Spinal cord (tissue), 10 donors: ENCODE data around the gene ONECUT3. TPM values are rescaled to one million over a fixed set of nuclear protein-coding genes. Genes with fewer than 3 reads are reported as not detected.

Source experiments
- DNase-seq, 6 donors: peaks; one replicate each; pipeline versions ENCODE4 v3.0.0 to v3.0.0-alpha.2; 2013 to 2015; ENCODE audit warnings: low spot score in 6 of 6, low read depth in 4 of 6
- H3K27ac ChIP-seq: one replicate; pipeline ENCODE4 v1.5.1; 2013; ENCODE audit warnings: low read depth, low read length, control low read depth
- H3K27me3 ChIP-seq: one replicate; pipeline ENCODE4 v1.6.1; 2013; ENCODE audit warnings: low read length; ENCODE audit not compliant: control insufficient read depth, insufficient read depth
- H3K36me3 ChIP-seq: one replicate; pipeline ENCODE4 v1.6.1; 2013; ENCODE audit warnings: low read length; ENCODE audit not compliant: control insufficient read depth, insufficient read depth
- H3K4me1 ChIP-seq: one replicate; pipeline ENCODE4 v1.6.1; 2013; ENCODE audit warnings: low read length; ENCODE audit not compliant: control insufficient read depth, insufficient read depth
- H3K4me3 ChIP-seq: one replicate; pipeline ENCODE4 v1.5.1; 2013; ENCODE audit warnings: low read depth, low read length, control low read depth
- H3K9me3 ChIP-seq: one replicate; pipeline ENCODE4 v1.6.1; 2013; ENCODE audit warnings: low read length; ENCODE audit not compliant: control insufficient read depth, insufficient read depth
- WGBS: methylation state at CpG from one replicate; pipeline ENCODE4 v1.1.5; 2013; ENCODE audit warnings: missing lambda C conversion rate; ENCODE audit not compliant: insufficient coverage; 5-methylcytosine and 5-hydroxymethylcytosine counted together
- polyA plus RNA-seq, 2 donors: library from polyadenylated mRNA; unstranded; fragments of 120-200 nt; gene quantifications; one replicate each; pipeline ENCODE4 v1.2.1, GENCODE V29; 2013; ENCODE audit not compliant: insufficient read length in 2 of 2
- total RNA-seq, 2 donors: library from RNA; depleted of rRNA in 1 of 2; stranded (reverse); fragments of 120-200 nt in 1 of 2; fragments of >200 nt in 1 of 2; gene quantifications; one replicate each; pipeline versions ENCODE4 v1.2.3 to v1.2.4, GENCODE V29; 2013 to 2014
- donor health status: healthy.

ONECUT3 gene
- total and polyA plus RNA-seq, 4 donors = 0.06 to 0.66 (median 0.62) TPM; not detected in 1

DNA sequence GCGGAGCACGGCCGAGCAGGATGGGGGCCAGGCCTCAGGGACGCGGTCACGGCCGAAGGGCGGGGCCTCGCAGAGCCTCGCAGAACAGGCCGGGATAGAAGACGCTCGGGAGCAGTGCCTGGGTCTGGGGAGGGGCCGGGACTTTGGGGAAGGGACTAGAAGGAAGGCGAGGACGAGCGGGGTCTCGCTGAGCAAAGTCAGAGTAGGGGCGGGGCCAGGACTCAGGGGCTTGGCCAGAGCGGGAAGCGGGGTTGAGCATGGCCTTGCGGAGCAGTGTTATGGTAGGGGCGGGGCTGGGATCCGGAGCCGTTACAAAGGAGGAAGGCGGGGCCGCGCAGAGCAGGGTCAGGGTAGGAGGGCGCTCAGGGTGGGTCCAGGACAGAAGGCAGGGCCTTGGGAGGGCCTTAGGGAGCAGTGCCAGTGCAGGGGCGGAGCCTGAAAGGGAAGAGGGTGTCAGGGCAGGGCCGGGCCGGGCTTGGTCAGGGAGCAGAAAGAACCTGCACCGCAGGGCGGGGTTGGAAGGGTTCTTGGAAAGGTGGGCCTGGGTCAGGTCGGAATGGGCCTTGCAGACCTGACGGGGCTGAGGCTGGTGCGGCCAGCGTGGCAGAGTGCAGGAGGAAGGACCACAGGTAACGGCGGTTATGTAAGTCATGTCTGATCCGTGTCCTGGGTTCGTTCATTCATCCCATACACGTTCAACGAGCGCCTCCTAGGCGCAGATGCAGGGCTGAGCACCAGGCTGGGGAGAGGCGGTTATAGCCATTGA, 59.3 kb downstream of the ONECUT3 start:
- Histone ChIP-seq H3K9me3 (no peaks in the 10 kb centered on the region), H3K4me1 (peaks cover 24% of the 10 kb centered on the region), H3K27me3 (no peaks in the 10 kb centered on the region), H3K27ac (peak overlapping the region; percentile 67), H3K36me3 (peaks cover 39% of the 10 kb centered on the region), H3K4me3 (peak overlapping the region; percentile 55)
- DNase-seq = peak; percentile 51 to 94 (median 58)
- WGBS = 0% methylated on average over 46 of the region's 47 CpGs

- H3K4me3 ChIP-seq = peak overlapping the region; percentile 55
- DNase-seq = no peak
- no peak overlapping the region for H3K27ac ChIP-seq
- no peaks in the 10 kb centered on the region for H3K9me3 ChIP-seq
- peaks cover 48% of the 10 kb centered on the region for H3K36me3 ChIP-seq
- no peaks in the 10 kb centered on the region for H3K27me3 ChIP-seq
- WGBS = 66% methylated on average over 16 of the region's 21 CpGs
- H3K4me1 ChIP-seq = peaks cover 24% of the 10 kb centered on the region
Observed at GRCh38 chr19:1813192-1814182, 60.2 kb downstream of the ONECUT3 start.

DNA sequence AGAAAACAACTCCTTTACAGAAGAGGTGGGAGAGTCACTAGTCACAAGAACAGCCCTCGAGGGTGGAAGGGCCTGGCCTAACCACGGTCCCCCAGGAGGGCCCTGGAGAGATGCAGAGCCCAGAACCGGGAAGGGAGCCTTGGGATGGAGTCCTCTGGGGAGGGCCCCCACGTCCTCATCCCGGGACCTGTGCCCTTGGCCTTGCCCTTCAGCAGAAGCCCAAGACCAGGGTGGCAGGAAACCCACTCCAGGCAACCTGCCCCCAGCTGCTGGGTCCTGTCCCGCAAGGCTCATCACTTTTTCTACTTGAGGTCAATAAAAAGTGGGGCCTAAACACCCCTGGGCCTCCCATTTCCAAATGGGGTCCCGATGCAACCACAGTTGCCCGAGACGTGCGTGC, 61.1 kb downstream of the ONECUT3 start:
- no peak for DNase-seq
- Histone ChIP-seq H3K9me3 (no peaks in the 10 kb centered on the region), H3K27me3 (no peaks in the 10 kb centered on the region), H3K4me1 (peaks cover 24% of the 10 kb centered on the region), H3K4me3 (no peak overlapping the region), H3K27ac (no peak overlapping the region), H3K36me3 (peaks cover 57% of the 10 kb centered on the region)
- WGBS = 82% methylated on average over 10 of the region's 10 CpGs

DNA sequence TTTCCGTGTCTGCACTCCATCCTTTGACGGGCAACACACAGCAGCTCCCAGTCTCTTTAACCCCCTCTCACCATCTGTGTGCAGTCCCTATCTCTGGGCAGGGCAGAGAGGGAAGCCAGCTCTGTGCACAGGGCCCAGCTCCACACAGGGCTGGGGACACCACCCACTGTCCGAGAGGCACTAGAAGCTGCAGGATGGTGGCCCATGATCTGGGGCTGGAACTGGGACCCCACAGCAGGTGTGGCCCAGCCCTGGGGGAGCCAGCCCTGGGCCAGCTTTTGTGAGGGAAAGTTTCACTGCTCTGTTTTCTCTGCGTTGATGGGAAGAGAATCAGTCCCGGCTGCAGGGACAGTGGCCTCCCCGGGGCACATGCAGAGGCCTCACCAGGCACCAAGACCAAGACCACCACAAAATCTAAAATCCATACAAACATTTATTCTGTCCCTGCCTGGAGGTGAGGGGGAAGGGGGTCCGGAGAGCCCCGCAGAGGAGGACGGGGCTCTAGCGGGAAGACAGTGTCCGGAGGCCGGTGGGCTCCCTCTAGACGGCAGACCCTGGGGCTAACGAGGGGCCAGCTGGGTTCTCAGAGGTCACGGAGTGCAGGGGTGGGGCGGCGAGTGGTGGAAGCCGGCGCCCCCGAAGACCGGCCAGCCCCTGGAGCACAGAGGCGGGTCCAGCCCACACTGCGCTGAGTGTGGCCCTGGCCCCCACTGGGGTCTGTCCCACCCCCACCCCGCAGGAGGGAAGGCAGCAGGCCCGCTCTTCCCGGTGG, 61.7 kb downstream of the ONECUT3 start:
- no peaks in the 10 kb centered on the region for H3K9me3 ChIP-seq
- peaks cover 24% of the 10 kb centered on the region for H3K4me1 ChIP-seq
- no peaks in the 10 kb centered on the region for H3K27me3 ChIP-seq
- no peak overlapping the region for H3K4me3 ChIP-seq
- no peak for DNase-seq
- 75% methylated on average over 18 of the region's 26 CpGs for WGBS
- H3K27ac ChIP-seq = no peak overlapping the region
- H3K36me3 ChIP-seq = peaks cover 63% of the 10 kb centered on the region

DNA sequence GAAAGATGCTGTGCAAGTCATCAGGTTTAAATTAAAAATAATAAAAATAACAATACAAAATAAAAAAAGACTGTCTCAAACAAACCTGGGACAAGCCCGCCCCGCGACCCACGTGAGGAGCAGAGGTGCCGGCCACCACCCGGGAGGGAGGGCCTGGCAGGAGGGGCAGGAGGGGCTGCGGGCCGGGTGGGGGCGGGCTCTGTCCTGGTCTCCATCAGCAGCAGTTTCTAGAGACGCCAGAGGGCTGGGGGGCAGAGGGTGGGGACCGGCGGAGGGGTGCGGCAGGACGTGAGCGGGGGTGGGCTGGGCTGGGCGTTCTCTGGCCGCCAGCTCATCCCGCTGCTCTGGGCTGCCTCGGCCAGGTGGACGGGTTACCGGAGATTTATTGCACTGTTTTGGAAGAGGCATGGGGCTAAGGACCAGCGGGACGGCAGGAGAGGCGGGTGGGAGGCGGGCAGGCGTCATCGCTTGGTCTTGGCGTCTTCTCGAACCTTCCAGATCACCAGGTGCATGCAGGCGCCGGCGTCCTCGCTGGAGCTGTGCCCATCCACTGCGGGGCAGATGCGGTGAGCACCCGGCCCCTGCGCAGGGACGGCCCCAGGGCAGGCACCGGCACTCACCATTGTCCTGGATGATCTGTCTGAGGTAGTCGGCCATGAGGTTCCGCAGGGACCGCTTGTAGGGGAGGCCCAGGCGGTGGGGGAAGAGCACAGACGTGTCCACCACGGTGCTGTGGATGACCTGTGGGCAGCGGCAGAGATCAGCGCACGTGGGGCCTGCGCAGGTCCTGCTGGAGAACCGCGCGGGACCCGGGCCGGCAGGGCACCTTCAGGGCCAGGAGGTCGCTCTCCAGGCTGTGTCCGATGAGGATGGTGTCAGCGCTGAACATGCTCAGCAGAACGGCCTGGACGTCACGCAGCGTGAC, 62.6 kb downstream of the ONECUT3 start:
- H3K27ac ChIP-seq = no peak overlapping the region
- WGBS = 83% methylated on average over 52 of the region's 61 CpGs
- peaks cover 71% of the 10 kb centered on the region for H3K36me3 ChIP-seq
- peaks cover 24% of the 10 kb centered on the region for H3K4me1 ChIP-seq
- no peak for DNase-seq
- no peak overlapping the region for H3K4me3 ChIP-seq
- H3K27me3 ChIP-seq = no peaks in the 10 kb centered on the region
- no peaks in the 10 kb centered on the region for H3K9me3 ChIP-seq

- H3K27ac ChIP-seq = no peak overlapping the region
- peaks cover 20% of the 10 kb centered on the region for H3K4me1 ChIP-seq
- H3K36me3 ChIP-seq = peaks cover 80% of the 10 kb centered on the region
- H3K4me3 ChIP-seq = no peak overlapping the region
- H3K27me3 ChIP-seq = no peaks in the 10 kb centered on the region
- WGBS = 94% methylated on average over 30 of the region's 36 CpGs
- no peak for DNase-seq
- no peaks in the 10 kb centered on the region for H3K9me3 ChIP-seq
Observed at GRCh38 chr19:1816530-1817298, 63.4 kb downstream of the ONECUT3 start.

GRCh38 chr19:1817553-1818179, 64.4 kb downstream of the ONECUT3 start:
- DNase-seq = no peak
- Histone ChIP-seq H3K9me3 (no peaks in the 10 kb centered on the region), H3K27me3 (no peaks in the 10 kb centered on the region), H3K27ac (no peak overlapping the region), H3K4me3 (no peak overlapping the region), H3K36me3 (peaks cover 89% of the 10 kb centered on the region), H3K4me1 (peaks cover 18% of the 10 kb centered on the region)
- WGBS = 88% methylated on average over 25 of the region's 25 CpGs
